HG02610 (cell line): ENCODE data around the gene WNT16.

ENCODE experiments used
- ATAC-seq: cut with Tn5 transposase; IDR thresholded peaks from one replicate; pipeline ENCODE4 v1.9.1; 2021; ENCODE audit warnings: mild to moderate bottlenecking, moderate library complexity; ENCODE audit not compliant: unreplicated experiment

The WNT16 gene

DNA sequence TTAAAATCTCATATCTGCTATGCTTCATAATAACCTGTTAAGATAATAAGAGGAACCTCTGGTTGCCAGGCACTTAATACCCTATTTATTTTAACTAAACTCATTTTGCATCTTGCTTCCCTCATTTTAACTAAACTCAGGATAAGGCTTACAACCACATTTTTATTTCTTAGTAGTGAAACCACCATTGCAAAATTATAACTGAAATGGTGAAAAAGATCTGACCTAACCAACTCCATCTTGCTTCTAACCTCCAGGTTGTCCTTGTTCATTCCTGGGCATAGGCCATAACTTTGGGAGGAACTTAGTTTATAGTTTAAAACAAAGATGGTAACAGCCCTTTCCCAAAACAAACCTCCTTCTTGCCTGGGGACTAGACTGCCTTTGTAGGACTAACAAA lies 61.3 kb downstream of the WNT16 start:
- no peak for ATAC-seq

- no peak for ATAC-seq
Measured at GRCh38 chr7:121390617-121391016, 61.8 kb downstream of the WNT16 start.
